MCF 10A (cell line): Measurements from ENCODE around the gene BCL7B. TPM values are rescaled to one million over a fixed set of nuclear protein-coding genes. Genes with fewer than 3 reads are reported as not detected.
"Not testable (repeated sequence)": the region's sequence is repeated elsewhere in the genome, so short reads cannot be mapped to it uniquely, and the experiment has no call there.

Experiments
- BruUV-seq: library from RNA; stranded (reverse); fragments of 400-500 nt; replicated peaks from 2 replicates; lab custom pipeline; 2021; lab: Mats Ljungman, UMichigan
- CTCF ChIA-PET: fragments of 300-600 bp; sonication (Branson Sonifier 250); formaldehyde crosslinking; extraction: SDS; loops from one replicate; lab custom pipeline; 2021; ENCODE audit warnings: antibody characterized with exemption, inconsistent platforms; lab: Yijun Ruan, JAX
- POLR2A ChIA-PET: fragments of 300-600, 350-650 bp; sonication (Branson Sonifier 250); formaldehyde crosslinking; extraction: SDS; loops from one replicate; lab custom pipeline; 2020; ENCODE audit warnings: antibody characterized with exemption, inconsistent platforms; lab: Yijun Ruan, JAX
- DNase-seq: peaks from one replicate; pipeline ENCODE4 v3.0.0-alpha.2; 2018; ENCODE audit not compliant: unreplicated experiment
- H3K27ac Mint-ChIP-seq: one replicate; pipeline ENCODE4 v1.8.0; 2022; ENCODE audit warnings: mild to moderate bottlenecking, low read depth, mixed read lengths; ENCODE audit not compliant: unreplicated experiment
- H3K27me3 Mint-ChIP-seq: one replicate; pipeline ENCODE4 v1.8.0; 2022; ENCODE audit warnings: mixed read lengths; ENCODE audit not compliant: insufficient read depth, unreplicated experiment
- H3K36me3 Mint-ChIP-seq: one replicate; pipeline ENCODE4 v1.8.0; 2022; ENCODE audit warnings: mild to moderate bottlenecking, moderate library complexity, mixed read lengths; ENCODE audit not compliant: insufficient read depth, unreplicated experiment
- H3K4me1 Mint-ChIP-seq: one replicate; pipeline ENCODE4 v1.8.0; 2022; ENCODE audit warnings: mixed read lengths; ENCODE audit not compliant: insufficient read depth, unreplicated experiment
- H3K4me3 Mint-ChIP-seq: one replicate; pipeline ENCODE4 v1.8.0; 2022; ENCODE audit warnings: mild to moderate bottlenecking, moderate library complexity, mixed read lengths; ENCODE audit not compliant: unreplicated experiment
- H3K9me3 Mint-ChIP-seq: one replicate; pipeline ENCODE4 v1.8.0; 2022; ENCODE audit warnings: mixed read lengths; ENCODE audit not compliant: unreplicated experiment
- CTCF ChIP-seq: fragments of 200-600 bp; IDR thresholded peaks from one replicate; pipeline ENCODE4 v1.8.0; 2022; ENCODE audit warnings: antibody characterized with exemption, mild to moderate bottlenecking; ENCODE audit not compliant: unreplicated experiment
- intact Hi-C: fragments of 100-400 bp; cut with micrococcal nuclease; formaldehyde crosslinking; loops from 2 replicates; pipeline ENCODE4 v1.14.1; 2022
- total RNA-seq: library from RNA; stranded (reverse); gene quantifications from 2 replicates; pipeline ENCODE4 v1.2.3, GENCODE V29; 2022

Gene BCL7B
- total RNA-seq, 1 experiment from 2014 or later = 73.3 TPM

DNA sequence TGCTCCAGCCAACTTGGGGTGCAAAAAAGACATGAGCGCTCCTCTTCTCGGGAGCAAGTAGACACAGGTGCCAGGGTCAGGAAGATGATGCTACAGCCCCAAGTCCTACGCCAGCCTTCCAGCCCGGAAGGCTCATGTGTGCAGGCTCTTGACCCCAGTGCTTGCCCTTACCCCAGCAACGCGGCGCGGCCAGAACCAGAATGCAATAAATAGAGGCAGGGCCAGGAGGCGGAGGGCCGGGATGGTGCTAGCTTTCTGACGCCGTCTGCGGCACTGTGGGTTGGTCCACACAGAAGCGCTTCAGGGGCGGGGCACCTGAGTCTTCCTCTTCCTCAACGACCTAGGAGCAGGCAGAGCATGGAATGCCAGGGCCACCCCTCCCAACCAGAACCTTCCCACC is 20.4 kb downstream of the BCL7B start:
- no peaks in the 10 kb centered on the region for H3K27me3 Mint-ChIP-seq
- no peaks in the 10 kb centered on the region for H3K4me1 Mint-ChIP-seq
- TF ChIP-seq CTCF = no peak
- H3K9me3 Mint-ChIP-seq = no peaks in the 10 kb centered on the region
- intact Hi-C loops = no loop called here
- no TSS peak for BruUV-seq
- no peak for DNase-seq
- POLR2A ChIA-PET = interaction anchor here (3.5 kb wide), 1 partner anchor 15 kb away, joined by 17 read pairs; the partner anchor contains the start of gene BAZ1B
- H3K36me3 Mint-ChIP-seq = peaks cover 78% of the 10 kb centered on the region
- no peak overlapping the region for H3K4me3 Mint-ChIP-seq
- CTCF ChIA-PET = no interaction called here
- no peak overlapping the region for H3K27ac Mint-ChIP-seq

DNA sequence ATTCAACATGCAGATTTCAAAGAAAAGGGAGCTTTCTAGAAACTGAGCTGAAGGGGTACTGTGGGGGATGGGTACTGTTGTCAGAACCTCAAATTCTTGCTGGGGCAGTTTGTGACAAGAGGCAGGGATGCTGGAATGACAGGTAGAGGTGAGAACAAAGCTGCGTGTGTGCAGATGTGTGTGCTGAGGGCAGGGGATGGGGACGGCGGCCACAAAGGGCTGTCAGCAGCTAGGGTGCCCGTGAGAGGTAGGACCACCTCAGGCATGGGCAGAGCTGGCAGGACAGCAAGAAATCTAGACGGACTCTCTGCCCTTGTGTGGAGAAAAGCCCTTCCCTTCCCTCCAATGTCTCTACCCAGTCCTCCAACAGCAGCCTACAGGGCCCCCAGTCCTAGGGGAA is 21.0 kb downstream of the BCL7B start:
- Mint-ChIP-seq H3K4me3 (no peak overlapping the region), H3K27me3 (no peaks in the 10 kb centered on the region), H3K27ac (no peak overlapping the region), H3K9me3 (no peaks in the 10 kb centered on the region), H3K36me3 (peaks cover 77% of the 10 kb centered on the region), H3K4me1 (no peaks in the 10 kb centered on the region)
- intact Hi-C loops = no loop called here
- no peak for TF ChIP-seq CTCF
- no peak for DNase-seq
- POLR2A ChIA-PET = interaction anchor here (3.5 kb wide), 1 partner anchor 15 kb away, joined by 17 read pairs; the partner anchor contains the start of gene BAZ1B
- CTCF ChIA-PET = interaction anchor here (0.6 to 0.7 kb wide), 2 partner anchors 15 to 161 kb away, joined by 3 to 7 read pairs; no protein-coding TSS in a partner anchor
- BruUV-seq = TSS peak; percentile 57

GRCh38 chr7:73535918-73536317 is 21.6 kb downstream of the BCL7B start:
- H3K27me3 Mint-ChIP-seq, H3K4me3 Mint-ChIP-seq, H3K27ac Mint-ChIP-seq, DNase-seq, H3K9me3 Mint-ChIP-seq, intact Hi-C loops, H3K4me1 Mint-ChIP-seq, BruUV-seq: not testable (repeated sequence)
- peaks cover 72% of the 10 kb centered on the region for H3K36me3 Mint-ChIP-seq
- ChIA-PET POLR2A (interaction anchor here (3.5 kb wide), 1 partner anchor 14 kb away, joined by 17 read pairs; the partner anchor contains the start of gene BAZ1B), CTCF (interaction anchor here (0.7 kb wide), 1 partner anchor 160 kb away, joined by 7 read pairs; no protein-coding TSS in a partner anchor)

- H3K27ac Mint-ChIP-seq = no peak overlapping the region
- TF ChIP-seq CTCF = no peak
- intact Hi-C loops = no loop called here
- H3K27me3 Mint-ChIP-seq = no peaks in the 10 kb centered on the region
- no peak overlapping the region for H3K4me3 Mint-ChIP-seq
- ChIA-PET POLR2A (interaction anchor here (0.7 to 1.4 kb wide), 2 partner anchors 13 to 16 kb away, joined by 3 read pairs; no protein-coding TSS in a partner anchor), CTCF (no interaction called here)
- peaks cover 53% of the 10 kb centered on the region for H3K36me3 Mint-ChIP-seq
- no peak for DNase-seq
- no peaks in the 10 kb centered on the region for H3K9me3 Mint-ChIP-seq
- H3K4me1 Mint-ChIP-seq = no peaks in the 10 kb centered on the region
- no TSS peak for BruUV-seq
Measured at GRCh38 chr7:73533742-73534141, 23.7 kb downstream of the BCL7B start.
